Common myeloid progenitor, CD34-positive (primary cell): ENCODE results near the gene ATP11C.

Experiments used
- CTCF ChIA-PET: fragments of 350-600 bp; sonication (Branson Sonifier 250); formaldehyde crosslinking; loops from one replicate; lab custom pipeline; 2021; ENCODE audit warnings: antibody characterized with exemption; lab: Charles Lee
- POLR2A ChIA-PET: fragments of 350-600 bp; sonication (Branson Sonifier 250); formaldehyde crosslinking; loops from one replicate; lab custom pipeline; 2021; ENCODE audit warnings: antibody characterized with exemption; lab: Charles Lee
- DNase-seq, 3 donors: peaks; one replicate each; pipeline versions ENCODE4 v3.0.0 to v3.0.0-alpha.2; 2013
- H3K27ac ChIP-seq, 2 experiments: 1 replicate in 1 of 2; 2 replicates in 1 of 2; pipeline ENCODE4 v1.7.0; 2013; ENCODE audit warnings: inconsistent platforms in 2 of 2, low read length in 2 of 2, mild to moderate bottlenecking in 2 of 2, low read depth in 1 of 2, moderate library complexity in 1 of 2; ENCODE audit not compliant: severe bottlenecking in 2 of 2, insufficient read depth in 1 of 2, poor library complexity in 1 of 2
- H3K27me3 ChIP-seq, 5 experiments: replicated peaks in 2 of 5; 1 replicate in 3 of 5; 2 replicates in 2 of 5; pipeline versions ENCODE4 v1.6.1 to v1.7.0; 2013; ENCODE audit warnings: low read length in 4 of 5, mild to moderate bottlenecking in 2 of 5, moderate library complexity in 2 of 5, inconsistent platforms in 1 of 5; ENCODE audit not compliant: insufficient read depth in 5 of 5, control insufficient read depth in 4 of 5
- H3K36me3 ChIP-seq, 4 experiments: 1 replicate in 2 of 4; 2 replicates in 2 of 4; pipeline versions ENCODE4 v1.6.1 to v1.7.0; 2013; ENCODE audit warnings: low read length in 3 of 4, control low read depth in 1 of 4, mild to moderate bottlenecking in 1 of 4; ENCODE audit not compliant: control insufficient read depth in 4 of 4, insufficient read depth in 4 of 4
- H3K4me1 ChIP-seq, 4 experiments: 1 replicate in 3 of 4; 2 replicates in 1 of 4; pipeline versions ENCODE4 v1.6.1 to v1.7.1; 2013; ENCODE audit warnings: low read length in 3 of 4, mild to moderate bottlenecking in 3 of 4, control low read depth in 1 of 4, inconsistent platforms in 1 of 4, moderate library complexity in 1 of 4; ENCODE audit not compliant: control insufficient read depth in 4 of 4, insufficient read depth in 4 of 4; ENCODE audit errors: control extremely low read depth in 1 of 4
- H3K4me3 ChIP-seq, 7 experiments: 1 replicate in 4 of 7; 2 replicates in 3 of 7; pipeline versions ENCODE4 v1.5.1 to v1.7.0; 2013; ENCODE audit warnings: mild to moderate bottlenecking in 7 of 7, low read length in 6 of 7, moderate library complexity in 6 of 7, inconsistent platforms in 2 of 7, low read depth in 2 of 7, control low read depth in 1 of 7; ENCODE audit not compliant: insufficient read depth in 4 of 7, control insufficient read depth in 1 of 7; ENCODE audit errors: extremely low read depth in 1 of 7
- H3K9me3 ChIP-seq, 5 experiments: 1 replicate in 4 of 5; 2 replicates in 1 of 5; pipeline versions ENCODE4 v1.6.1 to v1.7.1; 2013; ENCODE audit warnings: low read length in 4 of 5, mild to moderate bottlenecking in 2 of 5, inconsistent platforms in 1 of 5, low read depth in 1 of 5, moderate library complexity in 1 of 5; ENCODE audit not compliant: control insufficient read depth in 4 of 5, insufficient read depth in 2 of 5; ENCODE audit errors: control extremely low read depth in 1 of 5
- WGBS: methylation state at CpG from one replicate; pipeline ENCODE4 v1.1.5; 2013; ENCODE audit not compliant: insufficient coverage; 5-methylcytosine and 5-hydroxymethylcytosine counted together

The ATP11C gene

GRCh38 chrX:139725720-139726119 is 207.1 kb downstream of the ATP11C start:
- H3K9me3 ChIP-seq: no peaks in the 10 kb centered on the region
- H3K27me3 ChIP-seq: no peaks in the 10 kb centered on the region
- H3K4me1 ChIP-seq: peaks cover 0 to 3% (median 0%) of the 10 kb centered on the region in 4 experiments
- peaks cover 0 to 6% (median 4%) of the 10 kb centered on the region in 4 experiments for H3K36me3 ChIP-seq
- no peak for DNase-seq
- ChIA-PET CTCF (no interaction called here), POLR2A (no interaction called here)
- H3K4me3 ChIP-seq: no peak overlapping the region
- H3K27ac ChIP-seq: no peak overlapping the region
- WGBS: no CpG with 5 or more reads among the region's 1 CpG

- H3K27me3 ChIP-seq: no peaks in the 10 kb centered on the region
- 60% methylated on average over 1 of the region's 2 CpGs for WGBS
- no peak overlapping the region for H3K27ac ChIP-seq
- H3K4me3 ChIP-seq: no peak overlapping the region
- CTCF ChIA-PET: no interaction called here
- peaks cover 0 to 3% (median 2%) of the 10 kb centered on the region in 4 experiments for H3K36me3 ChIP-seq
- DNase-seq: no peak
- H3K4me1 ChIP-seq: peaks cover 0 to 3% (median 0%) of the 10 kb centered on the region in 4 experiments
- POLR2A ChIA-PET: no interaction called here
- no peaks in the 10 kb centered on the region for H3K9me3 ChIP-seq
These were observed 208.2 kb downstream of the ATP11C start for GRCh38 chrX:139724626-139725025.

- CTCF ChIA-PET: no interaction called here
- 94% methylated on average over 5 of the region's 6 CpGs for WGBS
- Histone ChIP-seq H3K27me3 (no peaks in the 10 kb centered on the region), H3K27ac (no peak overlapping the region), H3K4me3 (no peak overlapping the region), H3K9me3 (no peaks in the 10 kb centered on the region), H3K36me3 (peaks cover 0 to 3% (median 0%) of the 10 kb centered on the region in 4 experiments), H3K4me1 (peaks cover 0 to 3% (median 0%) of the 10 kb centered on the region in 4 experiments)
- DNase-seq: no peak
- POLR2A ChIA-PET: no interaction called here
These were observed 211.9 kb downstream of the ATP11C start for GRCh38 chrX:139720979-139721378.

- POLR2A ChIA-PET: no interaction called here
- DNase-seq: no peak
- Histone ChIP-seq H3K4me1 (peaks cover 0 to 3% (median 0%) of the 10 kb centered on the region in 4 experiments), H3K27me3 (no peaks in the 10 kb centered on the region), H3K36me3 (peaks cover 0 to 3% (median 0%) of the 10 kb centered on the region in 4 experiments), H3K4me3 (no peak overlapping the region), H3K9me3 (no peaks in the 10 kb centered on the region), H3K27ac (no peak overlapping the region)
- CTCF ChIA-PET: no interaction called here
- 77% methylated on average over 4 of the region's 5 CpGs for WGBS
These were observed 212.7 kb downstream of the ATP11C start for GRCh38 chrX:139720136-139720535.

GRCh38 chrX:139708067-139708466 is 224.8 kb downstream of the ATP11C start, which contains the start of gene MCF2:
MCF2 (minus strand) TSS chrX:139708167; CDS start chrX:139651744, 56,423 bp downstream.
- H3K27me3 ChIP-seq: no peaks in the 10 kb centered on the region
- no peak within 1 kb of the TSS for H3K27ac ChIP-seq
- no peaks in the 10 kb centered on the region for H3K4me1 ChIP-seq
- H3K9me3 ChIP-seq: no peaks in the 10 kb centered on the region
- POLR2A ChIA-PET: no interaction called here
- no peak for DNase-seq
- WGBS: 83% methylated on average over 2 of the region's 4 CpGs
- H3K4me3 ChIP-seq: no peak within 1 kb of the TSS
- H3K36me3 ChIP-seq: no peaks in the 10 kb centered on the region
- CTCF ChIA-PET: no interaction called here

- H3K4me3 ChIP-seq: no peak overlapping the region
- DNase-seq: no peak
- no peaks in the 10 kb centered on the region for H3K27me3 ChIP-seq
- no peaks in the 10 kb centered on the region for H3K36me3 ChIP-seq
- H3K27ac ChIP-seq: no peak overlapping the region
- no peaks in the 10 kb centered on the region for H3K9me3 ChIP-seq
- POLR2A ChIA-PET: no interaction called here
- CTCF ChIA-PET: no interaction called here
- no peaks in the 10 kb centered on the region for H3K4me1 ChIP-seq
- 84% methylated on average over 3 of the region's 3 CpGs for WGBS
These were observed 230.2 kb downstream of the ATP11C start for GRCh38 chrX:139702658-139703057.

GRCh38 chrX:139692908-139693307 is 239.9 kb downstream of the ATP11C start:
- ChIA-PET POLR2A (no interaction called here), CTCF (no interaction called here)
- DNase-seq: no peak
- 66% methylated on average over 8 of the region's 8 CpGs for WGBS
- H3K27ac ChIP-seq: no peak overlapping the region
- H3K9me3 ChIP-seq: no peaks in the 10 kb centered on the region
- H3K4me1 ChIP-seq: peaks cover 0 to 9% (median 6%) of the 10 kb centered on the region in 4 experiments
- peaks cover 4 to 32% (median 8%) of the 10 kb centered on the region in 5 experiments for H3K27me3 ChIP-seq
- no peaks in the 10 kb centered on the region for H3K36me3 ChIP-seq
- H3K4me3 ChIP-seq: peak overlapping the region in 5 of 7 experiments; percentile 25 to 72 (median 42)
